Measurements from ENCODE around the gene C10orf120. TPM values are rescaled to one million over a fixed set of nuclear protein-coding genes. Genes with fewer than 3 reads are reported as not detected.
A peak's percentile ranks its signal among the peaks of the same experiment; 100 is the strongest.

The C10orf120 gene
- total and polyA plus RNA-seq, 8 donors = 0.12 to 0.23 (median 0.19) TPM; not detected in 3

DNA sequence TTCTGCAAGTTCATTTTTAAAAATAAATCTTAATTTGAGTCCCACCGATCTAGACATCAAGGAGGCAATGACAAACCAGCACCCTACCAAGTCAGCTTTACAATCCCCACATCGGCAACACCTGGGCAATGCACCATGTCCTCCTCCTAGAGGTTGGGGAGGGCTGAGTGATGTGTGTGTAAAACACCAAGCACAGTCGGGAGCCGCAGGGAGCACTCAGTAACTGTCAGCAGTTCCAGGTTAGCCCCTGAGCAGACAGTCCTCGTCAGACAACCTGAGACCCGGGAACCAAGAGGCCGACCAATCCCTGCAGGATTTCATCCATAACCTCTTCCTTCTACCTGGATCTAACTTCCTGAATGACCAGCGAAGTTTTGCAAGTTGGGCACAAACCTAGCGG lies 15.9 kb upstream of the C10orf120 start:
- peaks cover under 1 to 14% (median 10%) of the 10 kb centered on the region in 3 donors for H3K4me1 ChIP-seq
- FAIRE-seq = no peak
- intact Hi-C loops (cut with DNase I) = no loop called here
- ATAC-seq = no peak
- no peak for TF ChIP-seq CTCF (IDR thresholded peaks at IDR 0.05)
- no peak overlapping the region for H3K4me3 ChIP-seq
- 85% methylated on average over 9 of the region's 9 CpGs for WGBS, 2 donors
- no peak for DNase-seq
- no peaks in the 10 kb centered on the region for H3K36me3 ChIP-seq
- H3K9me3 ChIP-seq = no peaks in the 10 kb centered on the region
- H3K27ac ChIP-seq = no peak overlapping the region
- no peaks in the 10 kb centered on the region for H3K27me3 ChIP-seq

- Histone ChIP-seq H3K4me3 (no peak overlapping the region), H3K27me3 (no peaks in the 10 kb centered on the region), H3K36me3 (no peaks in the 10 kb centered on the region), H3K9me3 (no peaks in the 10 kb centered on the region), H3K4me1 (peaks cover 13 to 27% (median 26%) of the 10 kb centered on the region in 3 donors), H3K27ac (no peak overlapping the region)
- FAIRE-seq (no peak), DNase-seq (no peak), ATAC-seq (no peak)
- 62% methylated on average over 7 of the region's 7 CpGs for WGBS, 2 donors
- intact Hi-C loops (cut with DNase I) = no loop called here
- TF ChIP-seq CTCF (IDR thresholded peaks at IDR 0.05) = no peak
Observed at GRCh38 chr10:122713091-122713885, 13.6 kb upstream of the C10orf120 start.

GRCh38 chr10:122710576-122710975 lies 10.9 kb upstream of the C10orf120 start:
- Histone ChIP-seq H3K27me3 (no peaks in the 10 kb centered on the region), H3K9me3 (no peaks in the 10 kb centered on the region), H3K4me1 (peaks cover 13 to 27% (median 26%) of the 10 kb centered on the region in 3 donors), H3K36me3 (no peaks in the 10 kb centered on the region), H3K27ac (peak overlapping the region in 1 of 4 donors; percentile 52), H3K4me3 (no peak overlapping the region)
- intact Hi-C loops (cut with DNase I) = no loop called here
- WGBS, 2 donors = 12 to 21% methylated on average over 1 of the region's 1 CpG
- DNase-seq (no peak), ATAC-seq (peak; percentile 65 to 88 (median 82)), FAIRE-seq (no peak)
- no peak for TF ChIP-seq CTCF (IDR thresholded peaks at IDR 0.05)

DNA sequence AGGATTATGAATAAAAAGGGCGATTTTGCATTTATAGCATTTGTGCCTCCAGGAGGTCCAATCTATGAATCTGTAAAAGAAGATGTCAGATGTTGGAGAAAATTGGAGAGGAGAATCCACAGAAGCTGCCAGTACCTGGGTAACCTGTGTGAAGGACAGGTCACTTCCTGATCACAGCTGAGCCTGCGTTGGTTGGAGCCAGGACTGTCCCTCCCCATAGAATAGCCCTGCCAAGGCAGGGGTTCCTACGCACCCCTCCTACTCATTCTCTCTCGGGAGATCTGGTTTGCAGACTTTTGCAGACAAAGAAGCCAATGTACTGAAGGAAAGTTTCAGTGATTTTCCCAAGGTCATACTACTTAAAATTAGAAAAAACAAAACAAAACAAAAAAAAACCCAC lies 10.3 kb upstream of the C10orf120 start:
- DNase-seq = peak in 1 of 6 donors; percentile 46
- H3K9me3 ChIP-seq = no peaks in the 10 kb centered on the region
- intact Hi-C loops (cut with DNase I) = loop anchor here in 2 of 3 donors (5.0 to 10.0 kb wide), 3 partner anchors 63 to 135 kb away; no protein-coding TSS in a partner anchor
- peak overlapping the region in 1 of 4 donors; percentile 52 for H3K27ac ChIP-seq
- FAIRE-seq = no peak
- H3K27me3 ChIP-seq = no peaks in the 10 kb centered on the region
- no peak for TF ChIP-seq CTCF (IDR thresholded peaks at IDR 0.05)
- WGBS, 2 donors = 21 to 23% methylated on average over 4 of the region's 4 CpGs
- no peak overlapping the region for H3K4me3 ChIP-seq
- peak; percentile 54 to 85 (median 76) for ATAC-seq
- H3K4me1 ChIP-seq = peaks cover 13 to 27% (median 26%) of the 10 kb centered on the region in 3 donors
- no peaks in the 10 kb centered on the region for H3K36me3 ChIP-seq

DNA sequence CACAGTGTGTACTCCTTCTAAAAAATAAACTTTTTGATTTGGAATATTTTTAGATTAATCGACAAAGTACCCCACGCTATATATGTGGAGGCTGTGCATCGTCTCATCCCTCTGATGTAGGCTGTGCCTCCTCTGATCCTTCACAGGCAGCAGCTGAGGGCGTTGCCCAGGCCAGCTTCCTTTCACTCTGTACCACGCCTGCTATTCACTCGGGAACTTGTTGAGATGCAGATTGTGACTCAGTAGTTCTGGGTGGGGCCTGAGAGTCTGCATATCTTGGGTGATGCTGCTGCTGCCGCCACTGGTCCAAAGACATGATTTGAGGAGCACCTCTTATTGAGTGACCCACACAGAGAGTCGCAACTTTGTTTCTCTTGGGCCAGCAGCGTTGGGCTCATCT lies 7.9 kb upstream of the C10orf120 start:
- TF ChIP-seq CTCF (IDR thresholded peaks at IDR 0.05) = no peak
- FAIRE-seq (no peak), ATAC-seq (no peak), DNase-seq (no peak)
- intact Hi-C loops (cut with DNase I) = loop anchor here in 2 of 3 donors (5.0 to 10.0 kb wide), 3 partner anchors 60 to 133 kb away; no protein-coding TSS in a partner anchor
- Histone ChIP-seq H3K4me1 (peaks cover 15 to 40% (median 37%) of the 10 kb centered on the region in 3 donors), H3K27me3 (no peaks in the 10 kb centered on the region), H3K27ac (no peak overlapping the region), H3K36me3 (no peaks in the 10 kb centered on the region), H3K4me3 (no peak overlapping the region), H3K9me3 (no peaks in the 10 kb centered on the region)
- WGBS, 2 donors = 76 to 81% methylated on average over 9 of the region's 9 CpGs

Measured in pancreas (tissue), 10 donors.